HG02870 (cell line): Measurements from ENCODE around the gene TAB3.

Experiments
- ATAC-seq: cut with Tn5 transposase; IDR thresholded peaks from one replicate; pipeline ENCODE4 v1.9.1; 2021; ENCODE audit warnings: mild to moderate bottlenecking, moderate library complexity; ENCODE audit not compliant: unreplicated experiment

Gene TAB3, protein sequence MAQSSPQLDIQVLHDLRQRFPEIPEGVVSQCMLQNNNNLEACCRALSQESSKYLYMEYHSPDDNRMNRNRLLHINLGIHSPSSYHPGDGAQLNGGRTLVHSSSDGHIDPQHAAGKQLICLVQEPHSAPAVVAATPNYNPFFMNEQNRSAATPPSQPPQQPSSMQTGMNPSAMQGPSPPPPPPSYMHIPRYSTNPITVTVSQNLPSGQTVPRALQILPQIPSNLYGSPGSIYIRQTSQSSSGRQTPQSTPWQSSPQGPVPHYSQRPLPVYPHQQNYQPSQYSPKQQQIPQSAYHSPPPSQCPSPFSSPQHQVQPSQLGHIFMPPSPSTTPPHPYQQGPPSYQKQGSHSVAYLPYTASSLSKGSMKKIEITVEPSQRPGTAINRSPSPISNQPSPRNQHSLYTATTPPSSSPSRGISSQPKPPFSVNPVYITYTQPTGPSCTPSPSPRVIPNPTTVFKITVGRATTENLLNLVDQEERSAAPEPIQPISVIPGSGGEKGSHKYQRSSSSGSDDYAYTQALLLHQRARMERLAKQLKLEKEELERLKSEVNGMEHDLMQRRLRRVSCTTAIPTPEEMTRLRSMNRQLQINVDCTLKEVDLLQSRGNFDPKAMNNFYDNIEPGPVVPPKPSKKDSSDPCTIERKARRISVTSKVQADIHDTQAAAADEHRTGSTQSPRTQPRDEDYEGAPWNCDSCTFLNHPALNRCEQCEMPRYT

DNA sequence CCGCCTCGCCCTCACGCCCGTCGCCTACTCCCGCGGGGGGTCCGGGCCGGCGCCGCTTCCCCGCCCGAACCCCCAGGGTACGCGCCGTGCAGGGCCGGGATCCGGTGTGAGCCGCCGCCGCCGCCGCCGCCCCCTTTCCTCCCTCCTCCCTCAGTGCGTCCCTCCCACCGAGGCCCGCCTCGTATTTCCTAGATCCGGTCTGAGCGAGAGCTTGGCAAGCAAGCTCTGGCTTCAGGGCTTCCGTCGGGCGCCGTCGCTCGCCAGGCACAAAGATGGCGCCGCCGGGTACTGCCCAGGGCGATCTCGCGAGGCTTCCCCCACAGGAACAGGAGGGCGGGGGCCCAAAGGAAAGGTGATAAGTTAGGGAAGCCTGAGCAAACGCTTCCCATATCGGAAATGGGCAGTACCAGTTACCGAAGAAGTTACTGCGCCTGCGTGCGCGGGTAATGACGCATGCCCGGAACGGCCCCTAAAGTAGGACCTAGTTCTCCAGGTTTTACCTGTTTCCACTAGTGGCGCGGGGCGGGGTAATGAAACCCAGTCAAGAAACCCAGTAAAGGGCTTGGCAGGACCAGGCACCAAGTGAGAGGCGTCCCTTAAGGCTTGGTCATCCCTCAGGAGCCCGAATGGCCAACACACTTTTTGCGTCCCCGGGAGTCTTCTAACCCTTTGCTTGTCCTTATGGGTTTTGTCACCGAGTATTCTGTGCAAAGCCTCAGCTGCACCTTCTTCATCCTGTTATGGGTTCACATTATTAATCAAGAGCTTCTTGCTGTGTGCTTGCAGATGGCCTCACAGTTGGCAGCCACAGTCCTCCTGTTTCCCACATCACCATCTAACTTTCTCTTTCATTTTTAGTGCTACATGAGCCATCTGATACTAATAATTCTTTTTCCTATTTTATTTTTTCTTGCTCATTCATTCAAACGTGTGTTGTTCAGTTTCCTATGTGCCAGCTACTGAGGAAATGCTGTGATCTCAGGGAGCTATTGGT, at the start of gene TAB3:
Gene TAB3 (minus strand): TSS at position 108 of the 994 bp plus-strand sequence. CDS start 29,666 bp downstream, outside the sequence.
- peak; percentile 80 for ATAC-seq

DNA sequence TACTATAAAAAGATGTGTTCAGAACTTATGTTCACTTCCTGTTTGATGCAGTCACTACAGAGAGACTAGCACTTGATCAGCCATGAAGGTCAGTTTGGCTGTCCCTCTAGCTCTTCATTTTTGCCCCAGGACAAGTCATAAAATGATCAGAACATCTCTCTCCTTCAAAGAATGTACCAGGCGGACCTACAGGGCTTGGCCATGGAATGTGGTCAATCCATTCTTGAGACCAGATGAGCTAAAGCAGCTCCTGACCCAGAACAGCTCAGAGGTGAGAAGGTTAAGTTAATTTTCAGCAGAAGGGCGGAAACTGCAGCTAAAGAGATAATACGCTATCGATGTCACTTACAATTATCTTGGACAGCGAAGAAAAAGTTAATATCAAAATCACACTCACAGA, 49.2 kb upstream of the TAB3 start:
- ATAC-seq = no peak

DNA sequence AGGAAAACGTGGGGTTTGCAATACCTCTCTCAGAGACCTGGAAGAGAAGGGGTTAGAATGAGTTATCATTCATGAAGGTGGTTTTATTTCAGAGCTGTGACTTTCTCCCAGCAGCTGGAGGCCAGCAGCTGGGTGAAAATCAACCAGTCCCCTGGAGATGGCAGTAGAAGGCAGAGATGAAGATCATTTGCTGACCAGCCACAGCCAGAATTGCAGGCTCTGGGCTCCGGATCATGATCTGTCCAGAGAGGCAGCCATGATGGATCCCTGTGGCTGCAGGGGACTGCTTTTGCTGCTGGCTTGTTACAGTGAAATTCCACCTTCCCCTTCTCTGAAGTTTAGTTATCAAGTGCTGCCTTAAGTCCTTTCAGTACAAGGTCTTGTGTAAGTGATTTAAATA, 46.9 kb upstream of the TAB3 start:
- no peak for ATAC-seq

DNA sequence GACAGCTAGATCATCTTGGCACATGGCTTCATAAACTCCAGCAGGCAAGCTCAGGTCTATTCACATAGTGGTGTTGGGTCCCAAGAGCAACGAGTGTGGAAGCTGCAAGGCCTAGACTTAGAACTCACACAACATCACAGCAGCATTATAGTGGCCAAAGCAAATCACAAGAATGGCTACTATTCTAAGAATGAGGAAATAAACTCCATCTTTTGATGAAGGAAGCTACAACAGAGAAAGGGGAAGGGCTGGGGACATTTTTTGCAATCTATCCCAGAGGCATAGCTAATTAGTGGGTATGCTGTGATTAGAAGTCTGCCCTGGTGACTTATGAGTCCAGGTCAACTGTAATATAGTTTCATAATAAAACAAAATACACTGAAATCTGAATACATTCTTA, 42.9 kb upstream of the TAB3 start:
- no peak for ATAC-seq

DNA sequence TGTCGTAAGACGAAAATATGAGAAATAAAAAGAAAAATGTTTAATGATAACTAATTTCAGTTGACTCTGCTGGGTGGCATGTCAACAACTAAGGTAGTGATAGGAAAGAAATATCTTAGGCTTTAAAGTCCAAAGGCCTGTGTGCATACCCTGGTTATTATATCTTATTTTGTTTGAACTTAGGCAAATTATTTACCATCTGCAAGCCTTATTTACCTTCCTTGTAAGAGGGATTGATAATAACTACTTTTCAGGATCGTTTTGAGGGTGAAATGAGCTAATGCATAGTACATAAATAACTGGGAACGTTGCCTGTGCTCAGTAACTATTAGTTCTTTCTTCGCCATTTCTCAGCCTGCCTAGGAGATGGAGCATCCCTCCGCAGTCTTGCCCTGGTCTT, 41.6 kb upstream of the TAB3 start:
- no peak for ATAC-seq

DNA sequence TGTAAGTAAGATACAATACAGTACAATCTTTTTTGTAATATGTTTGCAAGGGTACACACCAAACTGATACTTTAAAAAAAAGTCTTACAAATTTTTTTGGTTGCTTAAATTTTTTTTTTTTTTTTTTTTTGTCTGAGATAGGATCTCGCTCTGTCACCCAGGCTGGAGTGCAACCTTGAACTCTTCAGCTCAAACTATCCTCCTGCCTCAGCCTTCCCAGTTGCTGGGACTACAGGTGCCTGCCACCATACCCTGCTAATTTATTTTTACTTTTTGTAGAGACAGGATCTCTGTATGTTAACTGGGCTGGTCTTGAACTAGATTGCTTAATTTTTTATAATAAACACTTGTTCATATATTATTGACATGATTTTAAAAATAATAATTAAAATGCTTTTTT, 41.1 kb upstream of the TAB3 start:
- ATAC-seq = no peak

DNA sequence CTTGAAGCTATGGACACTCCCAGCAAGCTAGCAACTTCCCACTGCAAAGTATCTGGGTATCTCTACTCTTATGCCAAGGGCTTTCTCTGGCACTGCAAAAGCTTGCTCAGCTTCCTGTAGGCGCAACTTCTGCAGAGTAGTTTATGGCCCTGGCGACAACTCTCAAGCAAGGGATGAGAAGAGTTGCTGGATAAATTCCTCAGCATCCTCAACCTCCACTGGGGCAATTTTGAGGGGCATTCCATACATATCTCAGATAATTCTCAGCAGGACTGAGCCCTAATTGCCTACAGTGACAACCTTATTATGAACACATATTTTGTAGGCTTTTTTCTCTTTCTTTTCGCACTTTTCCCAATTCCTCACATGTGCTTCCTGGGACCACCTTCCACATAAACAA, 31.2 kb upstream of the TAB3 start:
- no peak for ATAC-seq

DNA sequence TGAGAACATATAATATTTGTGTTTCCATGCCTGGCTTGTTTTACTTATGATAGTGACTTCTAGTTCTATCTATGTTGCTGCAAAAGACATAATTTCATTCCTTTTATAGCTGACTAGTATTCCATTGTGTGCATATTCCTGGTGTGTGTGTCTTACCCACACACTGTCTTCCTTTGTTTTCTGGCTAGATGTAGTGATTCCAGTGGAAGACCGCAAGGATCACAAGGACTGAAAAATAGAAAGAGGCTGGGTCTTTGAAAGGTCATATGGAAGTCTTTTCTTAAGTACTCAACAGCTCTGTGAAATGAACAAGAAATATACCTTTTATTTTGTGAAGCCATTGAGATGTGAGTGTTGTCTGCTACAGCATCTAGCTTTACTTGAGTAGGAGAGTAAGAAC, 29.4 kb upstream of the TAB3 start:
- ATAC-seq = no peak

DNA sequence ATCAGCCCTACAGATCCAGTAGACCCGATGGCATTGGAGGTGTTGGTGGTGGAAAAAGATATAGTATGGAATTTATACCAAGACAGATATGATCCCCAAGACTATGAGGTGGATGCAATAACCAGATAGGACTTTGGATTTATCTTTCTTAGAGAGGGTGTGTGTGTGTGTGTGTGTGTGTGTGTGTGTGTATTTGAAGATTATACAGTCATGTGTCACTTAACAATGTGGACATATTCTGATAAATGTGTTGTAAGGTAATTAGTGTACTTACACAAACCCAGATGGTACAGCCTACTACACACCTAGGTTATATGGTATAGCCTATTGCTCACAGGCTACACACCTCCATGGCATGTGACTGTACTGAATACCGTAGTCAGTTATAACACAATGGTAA, 24.4 kb upstream of the TAB3 start:
- no peak for ATAC-seq

DNA sequence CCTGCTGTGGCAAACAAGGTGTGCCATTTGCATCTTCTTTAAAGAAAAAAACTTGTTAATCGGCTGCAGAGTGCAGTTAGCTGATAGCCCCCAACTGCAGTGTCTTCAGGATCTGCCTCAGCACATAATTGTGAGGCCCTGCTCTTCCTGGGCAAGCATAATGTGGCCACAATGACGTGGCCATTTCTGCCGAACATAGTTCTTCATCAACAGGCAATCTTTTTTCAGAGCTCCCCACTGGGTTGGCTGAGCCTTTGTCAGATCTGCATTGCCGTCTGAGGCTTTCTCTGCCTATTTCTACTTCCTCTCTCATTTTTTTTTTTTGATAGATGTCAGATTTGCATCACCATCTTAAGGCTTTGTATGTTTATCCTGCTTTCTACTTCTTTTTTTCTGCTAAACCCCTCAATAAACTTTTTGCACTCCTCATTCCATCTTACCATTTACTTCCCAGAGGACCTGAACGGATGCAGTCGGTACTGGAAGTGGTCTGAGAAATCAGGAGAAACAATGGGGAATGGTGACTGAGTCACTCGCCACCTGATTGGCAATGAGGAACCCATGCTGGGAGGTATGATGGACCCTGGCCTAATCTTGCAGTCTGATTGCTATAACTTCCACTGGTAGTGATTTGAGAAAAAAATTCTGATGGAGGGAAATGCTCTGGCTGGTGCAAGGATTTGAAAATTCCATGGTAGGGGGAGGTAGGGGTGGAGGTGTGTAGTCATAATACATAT, 21.2 kb upstream of the TAB3 start:
- no peak for ATAC-seq

DNA sequence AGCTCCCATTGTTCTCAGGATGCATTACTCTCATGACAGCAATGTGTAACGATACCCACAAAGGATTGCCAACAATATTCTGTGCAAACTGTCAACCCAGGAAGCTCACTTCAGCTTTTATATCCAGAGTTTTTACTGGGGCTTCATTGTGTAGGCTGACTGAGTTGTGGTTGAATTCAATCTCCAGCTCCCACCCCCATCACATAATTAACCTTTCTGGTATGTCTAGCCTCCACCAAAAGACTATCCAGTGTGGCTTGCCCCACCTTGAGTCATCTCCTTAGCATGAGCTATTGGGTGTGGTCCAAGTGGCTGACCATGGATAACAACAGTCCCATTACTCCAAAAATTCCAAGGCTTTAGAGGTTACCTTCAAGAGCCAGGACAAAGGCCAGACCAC, 17.7 kb upstream of the TAB3 start:
- no peak for ATAC-seq

DNA sequence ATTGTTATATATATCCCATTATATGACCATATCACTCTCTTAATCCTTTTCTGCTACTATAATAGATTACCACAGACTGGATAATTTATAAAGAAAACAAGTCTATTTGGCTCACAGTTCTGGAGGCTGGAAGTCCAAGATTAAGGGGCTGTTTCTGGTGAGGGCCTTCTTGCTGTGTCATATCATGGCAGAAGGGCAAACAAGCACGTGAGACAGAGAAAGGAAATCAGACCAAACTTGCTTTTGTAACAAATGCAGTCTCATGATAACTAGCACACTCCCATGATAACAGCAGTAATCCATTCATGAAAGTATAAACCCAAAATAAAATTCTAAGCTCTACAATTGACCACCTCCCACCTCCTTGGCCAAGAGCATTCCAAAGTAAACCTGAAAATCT, 16.3 kb upstream of the TAB3 start:
- no peak for ATAC-seq

DNA sequence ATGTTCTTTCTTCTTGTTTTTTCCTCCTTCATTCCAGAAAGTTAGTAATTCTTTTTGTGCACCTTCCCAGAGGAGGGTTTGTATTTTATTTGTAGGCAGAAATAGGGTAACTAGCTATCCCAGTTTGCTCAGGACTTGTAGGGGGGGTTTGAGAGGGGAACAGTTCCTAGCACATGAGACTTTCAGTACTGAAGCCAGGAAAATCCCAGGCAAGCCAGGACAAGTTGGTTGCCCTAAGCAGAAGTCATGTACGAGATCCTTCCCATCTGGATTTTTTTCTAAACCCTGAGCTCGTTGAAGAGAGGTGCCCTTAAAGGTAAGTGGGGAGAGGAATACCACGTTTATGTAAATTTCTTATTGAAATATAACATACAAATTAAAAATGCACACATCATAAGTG, 15.6 kb upstream of the TAB3 start:
- no peak for ATAC-seq

DNA sequence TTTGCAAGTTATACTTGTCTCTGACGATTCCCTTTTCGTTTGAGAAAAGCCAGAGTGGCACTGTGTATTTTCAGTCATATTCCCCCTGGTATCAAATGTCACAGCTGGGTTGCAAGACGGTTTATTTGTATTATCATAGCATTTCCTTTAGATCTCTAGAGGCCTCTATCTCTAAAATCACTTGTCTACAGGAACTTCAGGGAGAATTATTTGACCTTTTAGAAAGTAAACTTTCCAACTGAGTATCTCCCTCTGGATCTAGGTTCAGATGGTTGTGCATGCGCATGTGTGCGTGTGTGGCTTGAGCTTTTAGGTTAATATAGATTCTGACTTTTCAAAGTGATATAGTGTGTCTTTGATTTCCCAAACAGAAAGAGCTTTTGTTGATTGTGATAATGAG, 15.1 kb upstream of the TAB3 start:
- ATAC-seq = no peak

DNA sequence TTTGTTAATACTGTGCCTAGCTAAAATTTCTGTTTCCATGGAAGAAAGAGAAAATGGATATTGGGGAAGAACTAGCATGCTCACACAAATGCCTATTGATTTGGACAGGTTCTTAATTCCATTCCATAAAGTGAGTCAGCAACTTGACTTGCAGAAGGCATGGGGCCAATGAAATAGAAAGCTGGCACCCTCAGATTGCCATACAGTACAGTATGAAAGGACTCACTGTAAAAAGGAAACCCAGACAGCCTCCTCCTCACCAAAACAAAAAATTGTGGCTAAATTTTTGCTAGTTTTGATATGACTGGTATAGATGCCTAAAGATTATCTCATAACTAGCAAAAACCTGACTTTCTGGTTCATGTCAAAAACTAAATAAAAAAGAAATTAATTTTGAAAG, 11.2 kb upstream of the TAB3 start:
- ATAC-seq = no peak

DNA sequence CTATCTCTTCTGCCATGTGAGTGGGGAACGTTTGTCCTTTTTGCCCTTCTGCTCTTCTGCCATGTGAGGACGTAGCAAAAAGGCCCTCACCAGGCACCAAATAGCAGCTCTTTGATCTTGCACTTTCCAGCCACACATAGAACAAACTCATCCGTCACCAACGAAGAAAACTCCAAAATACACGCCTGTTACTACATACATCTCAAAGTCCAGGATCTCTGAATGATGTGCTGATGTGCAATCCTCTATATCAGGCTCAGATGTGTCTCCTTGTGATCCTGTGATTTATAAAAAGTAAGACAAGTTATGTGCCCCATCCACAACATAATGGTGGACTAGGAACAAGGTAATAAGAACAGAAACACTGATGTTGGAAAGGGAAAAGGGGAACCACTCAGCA, 9.8 kb upstream of the TAB3 start:
- no peak for ATAC-seq

DNA sequence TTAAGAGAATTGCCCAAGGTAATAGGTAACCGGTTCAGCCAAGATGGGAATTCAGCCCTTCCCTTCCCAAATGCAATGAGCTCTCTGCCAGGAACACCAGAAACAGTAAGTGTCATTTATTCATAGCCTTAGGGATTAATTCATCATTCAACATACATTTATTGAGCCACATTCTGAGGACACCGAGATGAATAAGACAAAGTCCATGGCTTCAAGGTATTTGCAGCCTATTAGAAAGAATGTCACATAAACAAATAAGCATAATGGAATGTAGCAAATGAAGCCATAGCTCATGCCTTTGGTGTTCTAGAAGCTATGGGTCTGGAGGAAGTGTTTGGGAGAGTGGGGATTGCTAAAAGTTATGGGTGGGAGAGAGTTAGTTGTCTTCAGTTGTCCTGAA, 6.3 kb upstream of the TAB3 start:
- no peak for ATAC-seq

DNA sequence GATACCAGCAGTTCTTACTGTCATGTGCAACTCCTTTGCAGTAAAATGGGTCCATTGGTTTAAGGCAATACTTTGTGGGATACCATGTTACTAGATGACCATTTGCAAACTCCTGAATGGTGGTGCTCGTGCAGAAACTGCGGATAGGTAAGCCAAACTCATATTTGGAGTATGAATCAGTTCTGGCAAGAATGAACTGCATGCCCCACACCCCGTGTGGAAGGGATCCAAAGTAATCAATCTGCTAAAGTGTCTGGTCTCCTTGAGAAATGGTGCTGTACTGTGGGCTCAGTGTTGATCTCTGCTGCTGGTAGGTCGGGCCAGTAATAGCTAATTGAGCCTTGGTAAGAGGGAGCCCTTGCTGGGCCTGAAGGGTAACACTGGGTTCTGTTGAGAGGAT, 4.2 kb upstream of the TAB3 start:
- no peak for ATAC-seq

DNA sequence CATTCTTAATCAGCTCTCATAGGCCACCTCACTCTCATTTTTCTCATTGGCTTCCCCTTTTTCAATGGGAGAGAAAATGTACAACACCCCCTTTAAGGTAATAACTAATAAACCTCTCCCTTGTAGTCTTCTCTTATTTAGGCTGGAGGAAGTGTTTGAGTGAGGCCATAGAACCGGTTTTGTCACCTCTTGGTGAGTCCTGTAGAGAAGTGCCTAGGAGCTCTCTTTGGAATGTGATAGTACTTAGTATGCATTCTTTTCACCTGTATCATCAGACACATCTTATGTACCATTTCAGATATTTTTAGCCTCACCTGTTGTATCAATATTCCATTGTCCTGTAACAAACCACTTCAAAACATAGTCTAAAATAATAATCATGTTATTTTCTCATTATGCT, 3.5 kb upstream of the TAB3 start:
- ATAC-seq = no peak

DNA sequence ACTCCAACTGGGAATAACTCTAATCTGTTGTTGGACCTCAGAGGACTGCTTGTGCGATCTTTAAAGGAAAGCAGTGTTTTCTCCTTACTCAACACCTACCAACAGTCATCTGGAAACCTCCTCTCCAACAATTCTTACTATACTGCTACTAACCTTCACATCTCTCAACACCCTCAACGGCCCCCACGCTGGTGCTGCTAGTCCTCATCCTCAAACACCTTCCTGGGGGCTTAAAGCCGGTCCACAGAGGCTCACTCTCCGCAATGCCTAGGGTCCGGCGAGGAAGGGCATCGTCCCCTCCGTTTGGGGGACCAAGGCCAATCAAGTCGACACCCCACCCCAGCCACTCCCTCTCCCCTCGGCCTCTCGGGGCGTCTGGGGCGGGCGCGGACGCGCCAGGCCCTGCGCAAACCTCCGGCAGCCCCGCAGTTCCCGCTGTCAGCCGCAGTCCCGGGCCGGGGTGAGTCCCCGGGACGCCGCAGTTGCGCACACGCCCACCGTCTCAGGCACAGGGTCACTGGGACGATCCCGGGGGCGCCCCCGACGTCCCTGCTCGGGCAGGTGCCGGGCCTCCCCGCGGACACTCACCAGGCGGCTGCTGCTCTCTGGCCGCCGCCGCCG, 418 bp downstream of the TAB3 start:
- peak; percentile 20 for ATAC-seq
